ENCODE results near the gene LYSMD4. TPM values are rescaled to one million over a fixed set of nuclear protein-coding genes. Genes with fewer than 3 reads are reported as not detected.
A peak's percentile ranks its signal among the peaks of the same experiment; 100 is the strongest.

LYSMD4 gene
- total RNA-seq, 1 donor from 2014 or later: 10.6 TPM

DNA sequence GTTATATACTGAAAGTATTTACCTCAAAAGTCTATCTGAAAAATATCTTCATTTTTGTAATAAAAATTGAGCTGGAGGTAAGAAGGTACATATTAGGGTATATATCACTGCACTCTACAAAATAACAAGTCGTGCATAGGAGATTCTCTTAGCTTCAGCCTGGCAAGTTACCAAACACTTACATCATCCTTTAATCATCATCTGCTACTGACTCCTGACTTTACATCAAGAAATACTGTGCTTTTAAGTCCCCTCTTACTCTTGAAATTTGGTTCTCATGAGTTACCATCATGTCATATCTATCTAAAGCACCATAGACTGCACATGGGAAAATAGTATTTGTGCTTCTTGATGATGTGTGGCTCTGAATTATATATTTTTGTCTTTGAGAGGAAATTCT lies 50.8 kb downstream of the LYSMD4 start:
- H3K4me3 ChIP-seq: no peak overlapping the region
- H3K4me1 ChIP-seq: no peaks in the 10 kb centered on the region
- DNase-seq (no peak), ATAC-seq (no peak)
- intact Hi-C loops (cut with DNase I): no loop called here
- H3K9me3 ChIP-seq: peaks cover 14% of the 10 kb centered on the region
- H3K27me3 ChIP-seq (ENCODE audit: low read depth): no peaks in the 10 kb centered on the region
- peaks cover 32% of the 10 kb centered on the region for H3K36me3 ChIP-seq
- TF ChIP-seq, protein P1, sequence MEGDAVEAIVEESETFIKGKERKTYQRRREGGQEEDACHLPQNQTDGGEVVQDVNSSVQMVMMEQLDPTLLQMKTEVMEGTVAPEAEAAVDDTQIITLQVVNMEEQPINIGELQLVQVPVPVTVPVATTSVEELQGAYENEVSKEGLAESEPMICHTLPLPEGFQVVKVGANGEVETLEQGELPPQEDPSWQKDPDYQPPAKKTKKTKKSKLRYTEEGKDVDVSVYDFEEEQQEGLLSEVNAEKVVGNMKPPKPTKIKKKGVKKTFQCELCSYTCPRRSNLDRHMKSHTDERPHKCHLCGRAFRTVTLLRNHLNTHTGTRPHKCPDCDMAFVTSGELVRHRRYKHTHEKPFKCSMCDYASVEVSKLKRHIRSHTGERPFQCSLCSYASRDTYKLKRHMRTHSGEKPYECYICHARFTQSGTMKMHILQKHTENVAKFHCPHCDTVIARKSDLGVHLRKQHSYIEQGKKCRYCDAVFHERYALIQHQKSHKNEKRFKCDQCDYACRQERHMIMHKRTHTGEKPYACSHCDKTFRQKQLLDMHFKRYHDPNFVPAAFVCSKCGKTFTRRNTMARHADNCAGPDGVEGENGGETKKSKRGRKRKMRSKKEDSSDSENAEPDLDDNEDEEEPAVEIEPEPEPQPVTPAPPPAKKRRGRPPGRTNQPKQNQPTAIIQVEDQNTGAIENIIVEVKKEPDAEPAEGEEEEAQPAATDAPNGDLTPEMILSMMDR (IDR thresholded peaks at IDR 0.05): no peak
- H3K27ac ChIP-seq: peak overlapping the region; percentile 57

DNA sequence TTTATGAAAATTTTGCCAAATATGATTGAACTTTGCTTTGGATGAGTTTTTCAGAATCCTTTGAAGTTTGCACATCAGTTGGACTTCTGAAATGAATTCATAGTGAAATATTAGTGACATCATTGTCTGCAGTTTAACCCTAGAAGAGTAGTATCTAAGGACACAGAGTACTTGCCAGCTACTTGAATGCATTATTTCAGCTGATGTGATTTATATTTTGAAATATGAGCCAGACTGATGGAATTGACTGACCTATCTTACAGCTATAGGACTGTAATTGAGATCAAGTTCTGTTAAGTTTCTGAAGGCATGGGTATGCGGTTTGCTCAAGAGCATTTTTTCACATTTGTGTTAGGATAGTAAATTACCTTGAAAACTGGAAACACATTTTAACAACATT lies 51.2 kb downstream of the LYSMD4 start:
- Histone ChIP-seq H3K4me3 (no peak overlapping the region), H3K9me3 (peaks cover 14% of the 10 kb centered on the region), H3K27ac (peak overlapping the region; percentile 57), H3K4me1 (no peaks in the 10 kb centered on the region), H3K36me3 (peaks cover 35% of the 10 kb centered on the region), H3K27me3 (ENCODE audit: low read depth) (no peaks in the 10 kb centered on the region)
- no peak for ATAC-seq
- TF ChIP-seq, protein P1 (IDR thresholded peaks at IDR 0.05): no peak
- no peak for DNase-seq
- intact Hi-C loops (cut with DNase I): no loop called here

DNA sequence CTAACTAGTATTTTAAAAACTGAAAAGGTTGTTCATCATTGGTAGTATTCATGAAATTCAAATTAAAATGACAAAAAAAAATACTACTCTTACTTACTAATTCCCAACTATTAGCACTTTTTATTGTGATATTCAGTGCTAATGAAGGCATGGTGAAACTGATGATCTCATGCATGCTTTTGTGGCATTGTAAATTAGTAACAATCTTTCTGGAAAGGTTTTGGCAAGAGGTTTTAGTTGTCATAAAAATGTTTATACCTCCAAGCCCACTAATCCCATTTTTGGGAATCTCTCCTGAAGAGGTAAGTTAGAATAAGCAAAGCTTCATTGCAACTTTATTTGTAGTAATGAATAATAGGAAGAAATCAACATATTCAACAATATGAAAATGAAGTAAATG lies 53.0 kb downstream of the LYSMD4 start:
- DNase-seq (no peak), ATAC-seq (no peak)
- Histone ChIP-seq H3K27ac (no peak overlapping the region), H3K27me3 (ENCODE audit: low read depth) (no peaks in the 10 kb centered on the region), H3K36me3 (peaks cover 52% of the 10 kb centered on the region), H3K4me3 (no peak overlapping the region), H3K4me1 (no peaks in the 10 kb centered on the region), H3K9me3 (peaks cover 7% of the 10 kb centered on the region)
- intact Hi-C loops (cut with DNase I): no loop called here
- TF ChIP-seq, protein P1 (IDR thresholded peaks at IDR 0.05): no peak

DNA sequence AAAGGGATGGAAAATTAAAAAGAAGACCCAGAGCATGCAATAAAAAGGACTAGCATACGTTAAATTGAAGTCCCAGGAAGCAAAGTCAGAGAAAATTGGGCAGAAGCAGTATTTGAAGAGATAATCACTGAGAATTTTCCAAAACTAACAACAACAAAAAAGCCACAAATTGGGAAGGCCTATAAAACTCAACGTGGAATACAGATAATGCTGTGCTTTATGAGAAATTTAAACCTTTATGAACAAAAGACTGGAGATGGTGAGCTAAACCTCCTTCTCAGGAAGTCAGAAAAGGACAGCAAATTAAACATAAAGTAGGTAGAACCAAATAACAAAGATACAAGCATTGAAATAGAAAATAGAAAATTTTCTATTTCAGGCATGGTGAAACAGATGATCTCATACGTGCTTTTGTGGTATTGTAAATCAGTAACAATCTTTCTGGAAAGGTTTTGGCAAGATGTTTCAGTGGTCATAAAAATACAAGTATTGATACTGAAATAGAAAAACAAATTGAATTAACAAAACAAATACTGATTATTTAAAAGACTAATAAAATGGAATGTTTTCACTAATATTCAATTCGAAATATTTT lies 55.6 kb downstream of the LYSMD4 start:
- peaks cover 68% of the 10 kb centered on the region for H3K36me3 ChIP-seq
- no peak overlapping the region for H3K27ac ChIP-seq
- H3K4me3 ChIP-seq: no peak overlapping the region
- no peak for DNase-seq
- TF ChIP-seq, protein P1 (IDR thresholded peaks at IDR 0.05): no peak
- intact Hi-C loops (cut with DNase I): no loop called here
- H3K4me1 ChIP-seq: no peaks in the 10 kb centered on the region
- ATAC-seq: no peak
- H3K27me3 ChIP-seq (ENCODE audit: low read depth): no peaks in the 10 kb centered on the region
- H3K9me3 ChIP-seq: no peaks in the 10 kb centered on the region

Other genes starting within 250 kb of the LYSMD4 start
- gene MEF2A, start 167.5 kb downstream of the LYSMD4 start, total RNA-seq: 80.1 TPM